Panc1 (cell line): Measurements from ENCODE around the gene ABAT.

Source experiments
- CTCF ChIP-seq: fragments of 450-650 bp; IDR thresholded peaks from 2 replicates; pipeline ENCODE4 v1.5.1; 2017; ENCODE audit warnings: mild to moderate bottlenecking
- POLR2AphosphoS5 ChIP-seq: IDR thresholded peaks from 2 replicates; pipeline ENCODE4 v1.6.1; 2012; ENCODE audit warnings: mild to moderate bottlenecking, low read depth, low read length, moderate library complexity

DNA sequence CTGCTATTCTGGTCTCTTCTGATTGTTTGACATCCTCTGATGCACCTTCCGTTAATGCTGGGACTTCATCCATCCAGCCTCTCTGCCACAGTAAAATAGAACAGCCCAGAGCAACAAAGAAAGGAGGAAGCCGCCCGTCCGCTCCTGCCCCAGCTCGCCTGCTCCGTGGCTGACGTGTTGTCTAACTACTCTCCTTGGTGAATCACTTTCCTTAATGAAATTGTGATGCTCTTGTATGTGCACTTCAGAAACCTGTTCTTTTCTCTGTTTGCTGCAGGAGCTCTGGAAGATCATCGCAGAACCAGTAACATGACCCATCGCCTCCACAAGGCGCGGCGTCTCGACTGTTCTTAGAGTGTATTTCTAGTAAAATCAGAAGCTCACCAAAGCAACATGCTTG lies 28.6 kb upstream of the ABAT start:
- TF ChIP-seq CTCF: no peak
- TF ChIP-seq POLR2AphosphoS5: no peak
